ENCODE data around the gene CD300LG.
"Not testable (repeated sequence)": the region's sequence is repeated elsewhere in the genome, so short reads cannot be mapped to it uniquely, and the experiment has no call there.

The CD300LG gene

DNA sequence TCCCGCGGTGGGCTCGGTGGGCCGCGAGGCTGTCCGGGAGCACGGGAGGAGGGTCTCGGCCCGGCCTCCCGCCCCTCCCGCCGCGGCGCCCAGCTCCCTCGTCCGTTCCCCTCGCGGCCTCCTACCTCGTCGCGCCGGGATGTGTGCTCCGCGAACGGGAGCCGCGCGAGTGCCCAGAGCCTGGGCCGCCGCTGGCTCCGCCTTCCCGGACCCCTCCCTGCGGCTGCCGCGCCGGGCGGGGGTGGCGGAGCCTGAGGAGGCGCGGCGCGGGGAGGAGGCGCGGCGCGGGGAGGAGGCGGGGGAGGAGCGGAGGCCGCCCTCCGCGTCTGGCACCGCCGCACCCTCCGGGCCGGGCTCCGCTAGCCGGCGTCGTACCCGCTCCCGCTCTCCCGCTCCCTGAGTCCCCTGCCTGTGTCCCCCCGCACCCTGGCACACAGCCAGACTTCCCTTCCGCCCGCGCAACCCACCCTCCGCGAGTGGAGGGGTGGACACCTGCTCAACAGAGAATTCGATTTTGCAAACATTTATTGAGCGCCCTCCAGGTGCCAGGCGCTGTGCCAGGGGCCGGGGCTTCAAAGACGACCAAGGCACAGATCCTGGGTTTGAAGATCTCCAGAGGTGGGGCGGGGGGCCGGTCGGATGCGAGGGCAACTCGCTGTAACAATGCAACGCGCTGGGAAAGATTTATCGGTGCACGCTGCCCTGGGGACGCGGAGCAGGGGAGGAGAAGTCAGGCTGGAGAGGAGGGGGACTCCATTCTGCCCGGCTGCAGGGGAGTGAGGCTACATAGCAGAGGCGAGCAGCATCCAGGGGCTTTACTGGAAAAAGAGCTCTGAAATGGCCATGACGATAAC, 13.8 kb upstream of the CD300LG start, which contains the start of gene MPP3:
TSS of gene MPP3 (minus strand) at position 171 of the 854 bp plus-strand sequence. CDS start 1,240 bp downstream, outside the sequence.
- no peak within 1 kb of the TSS for H3K27ac Mint-ChIP-seq
- H3K27me3 Mint-ChIP-seq, result peaks cover 56% of the 10 kb centered on the region
- peak; percentile 56 for DNase-seq
- H3K4me1 Mint-ChIP-seq (ENCODE audit: low read depth), result peaks cover 22% of the 10 kb centered on the region
- peak within 1 kb of the TSS; percentile 67 for H3K4me3 Mint-ChIP-seq
- H3K9me3 Mint-ChIP-seq, result no peaks in the 10 kb centered on the region
- no peaks in the 10 kb centered on the region for H3K36me3 Mint-ChIP-seq (ENCODE audit: low read depth)

DNA sequence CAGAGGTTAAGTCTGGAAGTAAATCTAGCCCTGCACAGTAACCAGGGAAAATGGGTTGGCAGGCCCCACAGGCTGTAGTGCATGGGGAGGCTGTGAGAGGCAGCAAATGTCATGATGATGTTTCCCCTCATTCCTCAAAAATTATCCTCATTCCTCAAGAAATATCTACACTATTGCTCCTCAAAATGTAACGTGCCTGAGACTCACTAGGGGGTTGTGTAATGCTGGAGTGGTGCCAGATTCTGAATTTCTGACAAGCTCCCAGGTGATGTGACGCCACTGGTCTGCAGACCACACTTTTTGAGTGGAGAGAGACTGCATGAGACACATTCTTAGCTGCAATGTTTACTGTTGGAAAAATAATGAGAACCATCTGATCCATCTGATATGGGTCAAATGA, 12.9 kb upstream of the CD300LG start:
- no peak overlapping the region for H3K27ac Mint-ChIP-seq
- H3K4me3 Mint-ChIP-seq, result no peak overlapping the region
- no peaks in the 10 kb centered on the region for H3K36me3 Mint-ChIP-seq (ENCODE audit: low read depth)
- peaks cover 56% of the 10 kb centered on the region for H3K27me3 Mint-ChIP-seq
- no peaks in the 10 kb centered on the region for H3K9me3 Mint-ChIP-seq
- peaks cover 22% of the 10 kb centered on the region for H3K4me1 Mint-ChIP-seq (ENCODE audit: low read depth)
- no peak for DNase-seq

DNA sequence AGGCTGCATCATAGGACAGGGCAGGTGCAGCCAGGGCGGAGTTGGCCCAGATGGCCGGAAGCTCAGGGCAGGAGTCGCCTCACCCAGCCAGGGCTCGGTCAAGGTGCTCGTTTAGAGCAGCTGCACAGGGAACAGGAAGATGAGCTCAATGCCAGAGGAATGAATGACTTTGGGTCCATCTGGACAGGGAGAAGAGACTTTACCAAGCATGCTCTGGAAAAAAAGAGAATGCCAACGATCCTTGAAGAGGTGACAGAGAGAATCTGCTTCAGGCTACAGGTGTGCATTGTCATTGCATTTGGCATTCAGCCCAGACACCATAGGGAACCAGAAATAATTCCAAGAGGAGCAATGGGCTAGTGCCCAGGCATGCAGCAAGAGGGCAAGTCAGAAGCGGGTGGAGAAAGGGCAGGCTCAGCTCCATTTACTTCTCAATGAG, 7.3 kb upstream of the CD300LG start:
- Mint-ChIP-seq H3K4me1 (ENCODE audit: low read depth) (no peaks in the 10 kb centered on the region), H3K9me3 (no peaks in the 10 kb centered on the region), H3K4me3 (no peak overlapping the region), H3K27me3 (peaks cover 50% of the 10 kb centered on the region), H3K36me3 (ENCODE audit: low read depth) (no peaks in the 10 kb centered on the region), H3K27ac (no peak overlapping the region)
- no peak for DNase-seq

DNA sequence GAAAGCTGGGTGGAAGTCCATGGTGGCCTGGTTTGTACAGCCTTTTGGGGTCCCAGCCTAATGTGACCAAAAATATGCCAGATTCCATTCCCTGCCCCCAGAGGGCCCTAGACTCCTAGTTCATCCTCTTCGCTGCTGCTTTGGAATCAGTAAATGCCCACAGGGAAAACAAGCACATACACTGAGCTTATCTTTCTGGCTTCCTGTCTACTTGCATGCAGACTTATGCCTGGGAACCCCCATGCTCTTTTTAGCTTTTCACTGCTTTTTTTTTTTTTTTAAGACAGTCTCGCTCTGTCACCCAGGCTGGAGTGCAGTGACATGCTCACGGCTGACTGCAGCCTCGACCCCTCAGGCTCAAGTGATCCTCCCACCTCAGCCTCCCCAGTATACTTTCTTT, 6.2 kb upstream of the CD300LG start:
- no peak for DNase-seq
- peaks cover 40% of the 10 kb centered on the region for H3K27me3 Mint-ChIP-seq

DNA sequence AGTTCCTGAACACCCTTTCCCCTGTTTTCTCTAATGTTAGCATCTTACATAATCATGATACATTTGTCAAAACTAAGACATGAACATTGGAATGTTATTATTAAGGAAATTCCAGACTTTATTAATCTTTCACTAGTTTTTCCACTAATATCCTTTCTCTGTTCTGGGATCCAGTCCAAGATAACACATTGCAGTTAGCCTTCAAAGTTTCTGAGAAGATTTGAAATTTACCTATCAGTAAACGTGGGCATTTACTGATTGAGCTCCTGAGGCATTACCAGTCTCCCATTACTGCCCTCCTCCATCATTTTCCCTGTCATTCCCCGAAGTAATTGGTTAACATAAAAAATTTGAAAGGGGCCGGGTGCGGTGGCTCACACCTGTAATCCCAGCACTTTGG, 5.7 kb upstream of the CD300LG start:
- Mint-ChIP-seq H3K27ac (no peak overlapping the region), H3K36me3 (ENCODE audit: low read depth) (no peaks in the 10 kb centered on the region), H3K4me3 (no peak overlapping the region), H3K9me3 (no peaks in the 10 kb centered on the region), H3K27me3 (peaks cover 36% of the 10 kb centered on the region), H3K4me1 (ENCODE audit: low read depth) (no peaks in the 10 kb centered on the region)
- no peak for DNase-seq

More for the DNA sequence above, 6.2 kb upstream of the CD300LG start:
- no peaks in the 10 kb centered on the region for H3K4me1 Mint-ChIP-seq (ENCODE audit: low read depth)
- H3K27ac Mint-ChIP-seq, result no peak overlapping the region
- no peaks in the 10 kb centered on the region for H3K36me3 Mint-ChIP-seq (ENCODE audit: low read depth)
- H3K4me3 Mint-ChIP-seq, result no peak overlapping the region
- no peaks in the 10 kb centered on the region for H3K9me3 Mint-ChIP-seq

DNA sequence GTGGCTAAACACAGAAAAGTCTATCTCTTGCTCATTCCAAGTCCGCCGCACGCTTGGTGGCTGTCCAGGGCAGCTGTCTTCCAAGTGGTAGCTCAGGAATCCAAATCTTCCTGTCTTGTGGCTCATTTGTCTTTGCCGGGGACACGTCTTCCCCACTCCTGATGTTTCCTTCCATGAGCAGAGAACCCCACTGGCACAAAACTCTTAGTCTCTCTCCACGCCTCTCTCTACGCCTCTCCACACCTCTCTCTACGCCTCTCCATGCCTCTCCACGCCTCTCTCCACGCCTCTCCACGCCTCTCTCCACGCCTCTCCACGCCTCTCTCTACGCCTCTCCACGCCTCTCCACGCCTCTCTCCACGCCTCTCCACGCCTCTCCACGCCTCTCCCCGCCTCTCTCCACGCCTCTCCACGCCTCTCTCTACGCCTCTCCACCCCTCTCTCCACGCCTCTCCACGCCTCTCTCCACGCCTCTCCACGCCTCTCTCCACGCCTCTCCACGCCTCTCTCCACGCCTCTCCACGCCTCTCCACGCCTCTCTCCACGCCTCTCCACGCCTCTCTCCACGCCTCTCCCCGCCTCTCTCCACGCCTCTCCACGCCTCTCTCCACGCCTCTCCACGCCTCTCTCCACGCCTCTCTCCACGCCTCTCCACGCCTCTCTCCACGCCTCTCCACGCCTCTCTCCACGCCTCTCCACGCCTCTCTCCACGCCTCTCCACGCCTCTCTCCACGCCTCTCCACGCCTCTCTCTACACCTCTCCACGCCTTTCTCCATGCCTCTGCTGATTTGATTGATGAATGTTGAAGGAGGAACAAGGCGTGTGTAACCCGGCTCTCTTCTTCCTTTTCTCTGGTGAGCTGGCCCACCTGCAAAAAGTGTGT, 4.6 kb upstream of the CD300LG start:
- H3K27ac Mint-ChIP-seq; H3K4me1 Mint-ChIP-seq (ENCODE audit: low read depth); DNase-seq; H3K9me3 Mint-ChIP-seq; H3K36me3 Mint-ChIP-seq (ENCODE audit: low read depth); H3K4me3 Mint-ChIP-seq: not testable (repeated sequence)
- H3K27me3 Mint-ChIP-seq, result peaks cover 33% of the 10 kb centered on the region

DNA sequence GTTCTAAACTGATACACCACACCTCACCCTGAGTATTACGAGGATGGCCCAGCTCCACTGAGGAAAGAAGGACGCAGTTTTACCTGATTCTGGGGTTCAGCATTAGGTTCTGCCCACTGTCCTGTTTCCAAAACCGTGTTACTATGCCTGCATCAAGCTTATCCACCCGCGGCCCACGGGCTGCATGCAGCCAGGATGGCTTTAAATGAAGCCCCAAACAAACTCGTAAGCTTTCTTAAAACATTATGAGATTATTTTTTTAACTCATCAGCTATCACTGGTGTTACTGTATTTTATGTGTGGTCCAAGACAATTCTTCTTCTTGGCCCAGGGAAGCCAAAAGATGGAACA, 4.0 kb upstream of the CD300LG start:
- no peak for DNase-seq
- H3K27ac Mint-ChIP-seq, result no peak overlapping the region
- H3K36me3 Mint-ChIP-seq (ENCODE audit: low read depth), result no peaks in the 10 kb centered on the region
- H3K9me3 Mint-ChIP-seq, result no peaks in the 10 kb centered on the region
- H3K27me3 Mint-ChIP-seq, result peaks cover 34% of the 10 kb centered on the region
- H3K4me1 Mint-ChIP-seq (ENCODE audit: low read depth), result no peaks in the 10 kb centered on the region
- H3K4me3 Mint-ChIP-seq, result no peak overlapping the region

DNA sequence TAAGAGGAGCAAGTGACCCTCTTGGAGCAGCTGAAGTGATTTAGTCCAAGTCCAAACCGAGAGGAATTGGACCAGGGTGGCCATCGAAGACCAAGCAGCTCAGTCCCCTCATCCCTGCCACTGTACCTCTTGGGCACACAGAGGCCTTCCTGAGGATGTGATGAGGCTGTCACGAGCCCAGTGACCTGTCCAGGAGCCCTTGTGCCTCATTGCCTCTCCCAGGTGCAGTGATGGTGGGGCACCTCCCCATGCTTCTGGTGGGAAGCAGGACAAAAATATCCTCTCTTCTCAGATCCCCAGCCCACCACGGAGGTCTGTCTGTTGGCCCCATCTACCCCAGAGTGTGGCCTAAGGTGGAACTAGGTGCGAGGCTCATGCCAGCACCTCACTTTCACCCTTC, 2.7 kb upstream of the CD300LG start:
- H3K36me3 Mint-ChIP-seq (ENCODE audit: low read depth), result no peaks in the 10 kb centered on the region
- no peaks in the 10 kb centered on the region for H3K4me1 Mint-ChIP-seq (ENCODE audit: low read depth)
- H3K27me3 Mint-ChIP-seq, result peaks cover 42% of the 10 kb centered on the region
- no peak overlapping the region for H3K27ac Mint-ChIP-seq
- no peaks in the 10 kb centered on the region for H3K9me3 Mint-ChIP-seq
- no peak for DNase-seq
- H3K4me3 Mint-ChIP-seq, result no peak overlapping the region

DNA sequence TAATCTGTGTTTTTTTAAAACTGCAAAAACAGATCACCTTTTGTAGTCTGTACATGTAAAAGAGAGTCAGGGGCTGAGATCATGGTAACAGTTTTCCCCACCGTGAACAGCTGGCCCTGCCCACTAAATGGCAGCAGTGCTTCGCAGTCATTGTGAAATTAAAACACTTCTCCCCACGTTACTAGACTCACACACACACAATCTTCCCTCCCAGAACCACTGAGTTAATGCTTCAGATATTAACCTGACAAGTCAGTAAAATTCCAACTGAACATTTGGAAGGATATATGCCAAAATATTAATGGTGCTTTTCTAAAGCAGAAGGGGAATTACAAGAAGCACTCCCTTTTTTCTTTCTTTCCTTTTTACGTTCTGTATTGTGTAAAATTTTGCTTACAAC, 1.2 kb upstream of the CD300LG start:
- H3K4me1 Mint-ChIP-seq (ENCODE audit: low read depth), result no peaks in the 10 kb centered on the region
- no peaks in the 10 kb centered on the region for H3K9me3 Mint-ChIP-seq
- H3K27me3 Mint-ChIP-seq, result peaks cover 31% of the 10 kb centered on the region
- no peak for DNase-seq
- no peaks in the 10 kb centered on the region for H3K36me3 Mint-ChIP-seq (ENCODE audit: low read depth)
- no peak overlapping the region for H3K4me3 Mint-ChIP-seq
- no peak overlapping the region for H3K27ac Mint-ChIP-seq

DNA sequence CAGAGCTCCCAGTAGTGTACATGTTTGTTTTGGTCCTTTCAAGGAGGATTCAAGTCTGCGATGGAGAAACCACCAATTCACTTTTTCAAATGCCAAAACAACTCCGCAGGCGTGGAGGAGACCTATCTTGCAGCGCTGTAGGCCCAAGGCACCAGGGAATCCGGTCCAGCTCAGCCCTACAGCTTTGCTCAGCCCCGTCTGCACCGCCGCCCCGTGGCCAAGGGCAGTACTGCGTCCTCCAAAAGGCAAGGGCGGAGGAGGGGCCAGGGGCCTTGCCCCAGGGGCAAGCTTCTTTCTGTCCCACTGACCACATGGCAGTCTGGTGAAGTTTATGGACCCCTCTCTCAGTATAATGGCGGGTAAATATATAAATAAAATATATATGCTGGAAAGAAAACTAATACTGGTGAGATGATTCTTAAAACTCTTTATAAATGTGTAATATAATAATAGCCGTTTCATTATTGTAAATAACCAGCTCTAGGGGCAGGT, 709 bp upstream of the CD300LG start:
- Mint-ChIP-seq H3K9me3 (no peaks in the 10 kb centered on the region), H3K27ac (no peak overlapping the region), H3K4me1 (ENCODE audit: low read depth) (no peaks in the 10 kb centered on the region), H3K36me3 (ENCODE audit: low read depth) (no peaks in the 10 kb centered on the region), H3K27me3 (peaks cover 31% of the 10 kb centered on the region), H3K4me3 (no peak overlapping the region)
- DNase-seq, result peak; percentile 87

DNA sequence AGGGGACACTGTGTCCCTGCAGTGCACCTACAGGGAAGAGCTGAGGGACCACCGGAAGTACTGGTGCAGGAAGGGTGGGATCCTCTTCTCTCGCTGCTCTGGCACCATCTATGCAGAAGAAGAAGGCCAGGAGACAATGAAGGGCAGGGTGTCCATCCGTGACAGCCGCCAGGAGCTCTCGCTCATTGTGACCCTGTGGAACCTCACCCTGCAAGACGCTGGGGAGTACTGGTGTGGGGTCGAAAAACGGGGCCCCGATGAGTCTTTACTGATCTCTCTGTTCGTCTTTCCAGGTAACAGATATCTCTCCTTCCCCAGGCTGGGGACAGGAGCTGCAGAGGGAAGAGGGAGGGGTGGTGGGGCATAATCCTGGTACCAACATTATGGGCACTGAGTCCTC, 1.6 kb downstream of the CD300LG start:
- H3K27ac Mint-ChIP-seq, result no peak overlapping the region
- H3K36me3 Mint-ChIP-seq (ENCODE audit: low read depth), result no peaks in the 10 kb centered on the region

DNA sequence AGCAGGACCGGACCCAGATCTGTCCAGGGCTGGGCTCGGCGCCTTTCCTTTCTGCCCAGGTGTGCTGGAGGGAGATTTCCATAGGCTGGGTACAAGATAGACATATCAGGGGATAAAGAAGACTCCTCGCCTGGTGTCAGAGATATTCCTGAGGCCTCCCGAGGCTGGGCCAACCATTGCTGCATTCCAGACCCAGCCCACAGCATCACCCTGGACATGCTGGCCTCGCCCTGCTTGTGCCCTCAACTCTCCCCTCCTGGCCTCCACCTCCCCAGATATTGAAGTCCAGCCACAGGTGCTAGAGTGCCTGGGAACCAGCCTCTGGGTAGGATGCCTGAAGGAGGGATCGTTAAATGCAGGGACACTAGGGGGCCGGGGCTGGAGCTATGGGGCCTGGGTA, 2.1 kb downstream of the CD300LG start:
- Mint-ChIP-seq H3K4me3 (no peak overlapping the region), H3K9me3 (no peaks in the 10 kb centered on the region), H3K27me3 (peaks cover 33% of the 10 kb centered on the region), H3K36me3 (ENCODE audit: low read depth) (no peaks in the 10 kb centered on the region), H3K4me1 (ENCODE audit: low read depth) (no peaks in the 10 kb centered on the region), H3K27ac (no peak overlapping the region)
- DNase-seq, result no peak

More for the DNA sequence above, 1.6 kb downstream of the CD300LG start:
- no peaks in the 10 kb centered on the region for H3K9me3 Mint-ChIP-seq
- H3K4me3 Mint-ChIP-seq, result no peak overlapping the region
- DNase-seq, result no peak
- no peaks in the 10 kb centered on the region for H3K4me1 Mint-ChIP-seq (ENCODE audit: low read depth)
- peaks cover 33% of the 10 kb centered on the region for H3K27me3 Mint-ChIP-seq

DNA sequence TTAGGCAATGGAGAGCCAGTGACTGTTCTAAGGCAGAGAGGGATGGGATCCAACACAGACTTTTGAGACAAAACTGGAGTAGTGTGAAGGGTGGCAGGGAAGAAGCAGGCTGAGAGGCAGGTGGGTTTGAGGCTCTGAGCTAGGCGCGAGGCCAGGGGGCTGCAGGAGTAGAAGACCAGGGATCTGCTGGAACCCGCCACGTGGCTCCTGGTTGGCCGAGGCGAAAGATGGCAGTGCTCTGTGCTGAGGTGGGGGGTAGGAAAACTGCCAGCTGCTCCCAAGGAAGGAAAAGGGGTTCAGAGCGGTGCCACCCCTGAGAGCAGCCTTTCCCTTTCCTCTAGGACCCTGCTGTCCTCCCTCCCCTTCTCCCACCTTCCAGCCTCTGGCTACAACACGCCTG, 5.6 kb downstream of the CD300LG start:
- no peak overlapping the region for H3K4me3 Mint-ChIP-seq
- H3K9me3 Mint-ChIP-seq, result no peaks in the 10 kb centered on the region
- peaks cover 40% of the 10 kb centered on the region for H3K27me3 Mint-ChIP-seq
- no peak for DNase-seq
- H3K27ac Mint-ChIP-seq, result no peak overlapping the region
- H3K36me3 Mint-ChIP-seq (ENCODE audit: low read depth), result no peaks in the 10 kb centered on the region
- H3K4me1 Mint-ChIP-seq (ENCODE audit: low read depth), result no peaks in the 10 kb centered on the region

DNA sequence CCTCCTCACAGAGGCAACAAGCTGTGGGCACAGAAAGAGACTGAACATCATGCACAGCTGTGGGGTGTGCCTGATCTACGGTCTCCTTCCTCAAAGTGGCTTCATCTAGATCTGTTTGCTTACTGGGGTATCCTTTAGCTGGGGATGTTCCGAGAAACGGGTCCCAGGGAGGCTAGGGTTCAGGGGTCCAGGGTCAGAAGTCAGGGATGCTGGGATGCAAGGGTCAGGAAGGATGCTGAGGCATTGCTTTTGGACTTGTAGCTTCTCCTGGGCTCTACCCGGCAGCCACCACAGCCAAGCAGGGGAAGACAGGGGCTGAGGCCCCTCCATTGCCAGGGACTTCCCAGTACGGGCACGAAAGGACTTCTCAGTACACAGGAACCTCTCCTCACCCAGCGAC, 6.6 kb downstream of the CD300LG start:
- Mint-ChIP-seq H3K27ac (no peak overlapping the region), H3K9me3 (no peaks in the 10 kb centered on the region), H3K4me3 (no peak overlapping the region), H3K27me3 (peaks cover 38% of the 10 kb centered on the region), H3K36me3 (ENCODE audit: low read depth) (no peaks in the 10 kb centered on the region), H3K4me1 (ENCODE audit: low read depth) (no peaks in the 10 kb centered on the region)
- no peak for DNase-seq

DNA sequence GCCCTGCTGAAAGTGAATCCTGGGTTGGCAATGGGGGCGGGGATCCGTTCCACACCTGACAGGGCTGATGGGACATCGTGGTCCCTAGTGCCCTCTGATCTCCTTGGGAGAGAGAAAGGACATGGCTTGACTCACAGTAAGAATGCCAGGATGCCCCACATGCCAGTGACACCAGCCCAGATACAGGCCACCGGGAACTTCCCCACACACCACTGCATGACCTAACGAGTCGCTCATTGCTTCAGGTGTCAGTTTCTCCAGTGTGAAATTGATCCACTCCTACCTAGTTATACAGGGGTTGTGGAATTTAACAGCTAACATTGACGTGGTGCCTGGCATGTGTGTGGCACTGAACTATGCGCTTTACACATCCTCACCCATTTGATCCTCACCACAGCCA, 7.5 kb downstream of the CD300LG start:
- H3K9me3 Mint-ChIP-seq, result no peaks in the 10 kb centered on the region
- no peaks in the 10 kb centered on the region for H3K4me1 Mint-ChIP-seq (ENCODE audit: low read depth)
- peaks cover 34% of the 10 kb centered on the region for H3K27me3 Mint-ChIP-seq
- DNase-seq, result no peak
- no peak overlapping the region for H3K4me3 Mint-ChIP-seq
- no peak overlapping the region for H3K27ac Mint-ChIP-seq
- H3K36me3 Mint-ChIP-seq (ENCODE audit: low read depth), result no peaks in the 10 kb centered on the region

Measured in activated T-cell treated with anti-CD3 and anti-CD28 coated beads, Interleukin-2, amount 50 U/mL, for 24 hours (primary cell).